ENCODE results near the gene ADARB1.

ADARB1 gene

DNA sequence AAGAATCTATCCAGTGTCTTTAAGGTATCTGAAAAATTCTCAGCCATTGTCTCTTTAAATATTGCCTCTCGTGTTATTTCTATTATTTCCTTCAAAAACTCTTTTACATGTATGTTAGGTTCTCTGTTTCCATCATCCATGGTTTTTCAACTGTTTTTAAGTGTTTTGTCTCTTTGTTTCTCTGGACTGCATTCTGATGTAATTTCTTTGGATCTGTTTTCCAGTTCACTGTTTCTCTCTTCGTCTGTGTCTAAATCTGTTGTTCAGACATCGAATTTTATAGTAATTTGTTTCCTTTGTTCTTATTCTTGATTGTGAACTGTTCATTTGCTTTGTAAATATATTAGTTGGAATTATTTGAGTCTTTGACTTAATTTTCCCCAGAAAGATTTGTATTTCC is 169.2 kb downstream of the ADARB1 start:
- no peak for DNase-seq

DNA sequence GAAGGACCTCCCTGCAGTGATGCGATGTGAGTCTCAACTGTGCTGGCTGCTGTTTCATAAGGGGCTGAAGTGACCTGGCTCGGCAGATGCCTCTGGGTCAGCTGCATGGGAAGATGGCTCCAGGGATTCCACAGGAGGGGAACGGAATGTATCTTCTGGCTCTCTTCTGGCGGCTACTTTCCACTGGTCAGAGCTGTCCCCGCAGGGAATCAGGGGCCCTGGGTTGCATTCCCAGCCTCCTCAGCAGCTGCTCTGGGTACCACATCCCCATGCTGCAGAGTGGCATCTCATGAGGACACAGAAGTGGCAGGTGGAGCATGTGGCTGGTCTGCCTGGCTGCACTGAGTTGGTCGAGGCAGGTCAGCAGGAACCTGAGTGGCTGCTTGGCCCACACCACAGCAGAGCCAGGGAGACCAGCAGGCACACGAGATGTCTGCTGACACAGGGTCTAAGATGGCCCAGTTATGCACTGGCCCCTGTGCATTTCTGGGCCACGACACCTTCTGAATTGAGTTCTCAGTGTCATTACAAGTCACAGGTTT is 170.5 kb downstream of the ADARB1 start:
- DNase-seq: no peak

DNA sequence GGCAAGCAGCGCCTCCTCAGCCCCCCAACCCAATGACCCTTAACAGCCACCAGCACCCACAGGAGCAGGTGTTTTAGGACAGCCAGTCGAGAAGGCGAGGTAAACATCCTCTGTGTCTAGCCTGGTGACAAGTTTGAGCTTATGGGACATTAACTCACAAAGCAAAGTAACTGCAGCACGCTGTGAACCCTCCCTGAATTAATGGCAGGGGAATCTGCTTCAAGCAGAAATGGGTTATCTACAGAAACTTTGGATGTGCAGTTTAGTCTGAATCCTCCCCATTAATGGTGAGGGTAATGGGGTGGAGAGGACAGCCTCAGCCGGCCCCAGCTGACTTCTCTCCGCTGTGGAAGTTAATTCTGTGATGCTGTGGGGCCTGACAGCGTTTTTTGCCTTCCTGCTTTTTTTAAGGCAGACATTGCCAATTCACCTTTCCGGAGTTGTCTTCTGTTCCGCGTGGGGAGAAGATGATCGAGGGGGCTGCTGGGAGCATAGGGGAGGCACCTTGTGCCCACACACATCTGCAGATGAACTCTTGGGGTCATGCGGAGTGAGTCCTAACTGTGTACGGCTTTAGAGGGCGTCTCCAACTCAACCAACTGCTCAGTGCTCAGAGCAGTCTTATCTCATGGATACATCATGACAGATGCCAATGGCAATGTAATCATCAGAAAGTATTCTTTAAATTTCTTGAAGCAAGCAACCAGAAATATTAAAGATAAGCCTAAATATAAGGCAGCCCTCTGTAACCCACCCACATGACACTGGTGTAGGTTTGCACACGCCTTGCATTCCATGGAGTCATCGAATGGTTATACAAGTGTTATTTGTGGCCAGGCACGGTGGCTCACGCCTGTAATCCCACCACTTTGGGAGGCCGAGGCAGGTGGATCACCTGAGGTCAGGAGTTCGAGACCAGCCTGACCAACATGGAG is 172.3 kb downstream of the ADARB1 start:
- no peak for DNase-seq

DNA sequence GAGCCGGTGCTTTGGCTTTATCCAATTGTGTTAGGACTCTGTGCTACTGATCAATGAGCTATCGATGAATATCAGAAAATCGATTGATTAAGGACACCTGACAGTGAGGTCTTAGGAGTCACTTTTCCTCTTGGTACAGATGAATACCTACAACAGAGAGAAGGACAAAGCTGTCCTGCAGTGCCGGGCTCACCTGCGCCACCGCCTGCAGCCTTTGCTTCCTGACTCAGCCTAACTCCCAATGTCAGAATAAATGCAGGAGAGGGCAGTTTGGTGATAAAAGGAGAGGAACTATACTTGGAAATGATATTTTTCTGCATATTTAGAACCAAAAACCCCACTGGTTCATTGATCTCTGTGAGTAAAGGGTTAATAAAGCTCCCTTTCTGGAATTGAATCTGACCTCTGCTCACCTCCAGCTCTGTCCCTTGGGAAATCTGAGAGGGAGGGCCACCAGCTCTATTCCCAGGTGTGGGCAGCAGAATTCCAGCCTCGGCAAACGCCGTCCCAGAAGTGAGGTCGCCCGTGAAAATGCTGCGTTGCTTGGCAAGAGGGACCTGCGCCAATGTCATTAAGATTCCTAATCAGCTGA is 174.0 kb downstream of the ADARB1 start:
- no peak for DNase-seq

DNA sequence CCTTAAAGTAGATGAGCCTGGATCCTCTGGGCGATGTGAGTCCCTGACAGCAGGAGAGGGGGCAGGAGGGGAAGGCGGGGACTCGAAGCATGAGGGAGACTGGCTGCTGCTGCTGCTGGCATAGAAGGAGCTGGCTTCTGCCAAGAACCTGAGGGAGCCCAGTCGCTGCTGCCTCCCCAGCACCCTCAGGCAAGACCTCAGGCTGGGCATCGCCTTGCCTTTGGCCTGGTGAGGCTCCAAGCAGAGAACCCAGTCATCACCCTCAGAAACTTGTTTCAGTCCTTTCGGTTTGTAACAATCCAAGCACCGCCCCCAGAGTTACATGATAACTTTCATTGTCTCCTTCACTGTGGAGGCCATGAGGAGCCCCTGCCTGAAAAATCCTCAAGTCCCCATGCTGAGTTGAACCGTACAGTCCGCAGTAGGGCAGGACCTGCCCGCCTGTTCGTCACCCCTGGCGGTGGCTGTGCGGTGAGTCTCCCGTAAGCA is 174.6 kb downstream of the ADARB1 start:
- no peak for DNase-seq

DNA sequence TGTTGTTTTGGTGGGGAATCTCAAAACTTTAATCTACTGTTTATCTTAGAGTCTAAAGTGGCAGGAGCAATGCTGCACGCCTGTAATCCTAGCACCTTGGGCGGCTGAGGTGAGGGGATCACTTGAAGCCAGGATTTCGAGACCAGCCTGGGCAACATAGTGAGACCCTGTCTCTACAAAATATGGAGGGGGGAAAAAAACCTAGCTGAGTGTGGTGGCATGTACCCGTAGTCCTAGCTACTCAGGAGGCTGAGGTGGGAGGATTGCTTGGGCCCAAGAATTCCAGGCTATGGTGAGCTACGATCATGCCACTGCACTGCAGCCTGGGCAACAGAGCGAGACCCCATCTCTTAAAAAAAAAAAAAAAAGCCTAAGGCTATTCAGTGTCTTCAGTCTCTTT is 175.2 kb downstream of the ADARB1 start:
- no peak for DNase-seq

DNA sequence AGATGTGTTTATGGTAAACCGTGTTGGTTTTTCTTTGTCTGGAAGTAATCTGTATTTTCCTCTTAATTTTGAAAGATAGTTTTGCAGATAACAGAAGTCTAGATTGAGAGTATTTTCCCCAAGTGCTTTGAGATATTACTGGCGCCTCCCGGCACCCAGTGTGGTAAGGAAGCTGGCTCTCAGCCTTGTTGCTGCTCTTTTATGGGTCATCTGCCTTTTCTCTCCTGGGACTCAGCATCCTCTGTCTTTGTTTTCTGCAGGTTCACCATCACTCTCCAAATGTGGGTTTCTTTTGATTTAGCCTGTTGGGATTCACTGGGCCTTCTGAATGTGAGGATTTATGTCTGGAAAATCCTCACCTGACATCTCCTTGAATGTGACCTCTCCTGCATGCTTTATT is 175.9 kb downstream of the ADARB1 start:
- no peak for DNase-seq

DNA sequence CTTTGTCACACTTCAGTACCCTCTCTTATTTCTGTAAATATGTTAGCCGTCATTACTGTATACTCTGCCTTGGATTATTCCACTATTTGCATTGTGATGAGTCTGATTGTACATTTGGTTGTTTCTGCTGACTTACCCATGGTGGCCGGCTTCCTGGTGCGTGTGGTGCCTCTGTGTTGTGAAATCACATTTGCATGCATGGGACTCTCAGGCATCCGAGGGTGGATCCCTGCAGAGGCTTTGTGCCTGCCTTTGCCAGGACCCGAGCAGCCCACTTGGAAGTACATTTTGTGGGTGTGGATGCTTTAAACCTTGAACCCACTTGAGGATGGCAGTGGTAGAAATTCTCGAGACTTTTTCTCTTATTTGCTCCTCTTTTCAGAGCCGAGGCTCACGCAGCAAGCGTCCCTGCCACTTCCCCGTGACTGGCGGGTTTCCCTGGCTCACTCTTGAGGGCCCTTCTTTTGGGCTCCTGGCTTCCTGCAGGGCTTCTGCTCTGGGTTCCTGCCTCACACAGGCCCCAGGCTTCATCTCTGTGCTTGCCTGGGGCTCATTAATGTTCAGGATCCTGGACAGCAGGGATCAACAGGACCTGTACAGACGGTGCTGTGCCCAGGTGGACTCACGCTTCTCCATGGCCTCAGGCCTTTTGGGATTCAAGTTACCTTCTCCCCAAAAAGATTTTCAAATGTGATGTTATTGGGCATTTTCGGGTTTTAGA is 176.7 kb downstream of the ADARB1 start:
- DNase-seq: no peak

DNA sequence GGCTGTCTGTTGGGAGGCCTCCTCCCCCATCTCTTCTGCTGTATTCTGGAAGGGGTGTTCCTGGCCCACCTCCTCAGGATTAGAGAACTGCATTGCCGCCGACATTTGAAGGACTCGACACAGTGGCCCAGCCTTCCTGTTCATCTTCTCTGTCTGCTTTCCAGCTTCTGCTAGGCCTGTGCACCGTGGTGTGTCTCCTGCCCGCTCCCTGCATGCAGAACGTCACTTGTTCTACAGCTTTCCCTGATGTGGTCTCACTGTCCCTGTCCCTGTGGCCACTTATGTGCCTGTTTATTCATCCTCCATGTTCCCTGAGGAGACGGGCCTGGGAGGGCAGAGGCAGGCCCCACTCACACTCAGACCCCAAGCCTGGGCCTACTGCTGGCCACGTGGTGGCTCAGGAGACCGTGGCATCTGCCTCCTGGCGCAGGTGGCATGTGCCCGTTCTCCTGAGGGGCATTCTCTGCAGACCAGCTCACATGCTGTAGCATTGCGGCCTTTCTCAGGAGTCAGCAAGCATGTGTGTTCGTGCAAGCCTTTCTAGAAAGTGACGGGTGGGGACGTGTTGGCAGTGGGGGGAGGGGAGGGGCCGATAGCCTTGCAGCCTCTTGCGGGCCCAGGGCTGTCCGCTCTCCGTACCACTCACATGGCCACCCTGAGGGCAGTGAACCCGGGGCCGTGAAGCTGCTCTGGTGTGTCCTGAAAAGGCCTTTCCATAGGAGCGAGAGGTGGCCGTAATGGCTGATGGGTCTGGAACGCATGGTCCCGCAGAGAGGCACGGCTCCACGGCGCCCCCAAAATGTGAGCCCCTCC is 177.5 kb downstream of the ADARB1 start:
- DNase-seq: no peak

DNA sequence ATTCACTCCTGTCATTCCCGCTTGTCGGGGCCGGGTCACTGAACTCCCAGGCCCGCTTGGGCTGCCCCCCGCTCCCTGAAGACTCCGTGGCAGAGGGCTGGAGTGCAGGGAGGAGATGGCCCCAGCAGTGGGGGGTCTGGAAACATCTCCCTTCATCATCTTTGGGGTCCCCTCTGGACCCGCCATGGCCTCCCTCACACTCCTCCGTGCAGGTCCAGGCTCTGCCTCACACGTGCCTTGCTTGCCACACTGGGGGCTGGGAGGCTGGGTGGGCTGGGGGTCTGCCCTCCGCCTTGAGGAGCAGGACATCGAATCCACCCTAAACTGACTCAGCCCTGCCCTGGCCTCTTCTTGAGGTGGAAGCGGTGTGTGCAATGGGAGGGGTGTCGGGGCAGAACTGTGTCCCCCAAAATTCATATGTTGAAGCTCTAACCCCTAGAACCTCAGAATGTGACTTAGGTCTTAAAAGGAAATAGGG is 178.1 kb downstream of the ADARB1 start:
- DNase-seq: no peak

DNA sequence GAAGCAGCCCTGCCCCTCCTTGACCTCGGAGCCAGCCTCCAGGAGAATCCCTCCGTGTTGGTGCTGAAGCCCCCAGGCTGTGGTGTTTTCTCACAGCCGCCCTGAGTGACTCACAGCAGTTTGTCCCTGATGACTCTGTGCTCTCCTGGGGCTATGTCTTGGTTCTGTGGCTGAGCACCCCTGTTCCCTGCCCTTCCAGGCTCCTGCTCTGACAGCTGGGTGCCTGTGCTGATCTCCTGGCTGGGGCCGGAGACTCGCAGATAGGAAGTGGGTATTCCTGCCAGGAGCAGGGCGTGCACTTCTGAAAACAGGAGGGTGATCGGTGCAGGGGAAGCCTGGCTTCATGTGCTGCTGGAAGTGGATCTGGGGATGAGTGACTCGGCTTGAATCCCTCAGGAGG is 178.8 kb downstream of the ADARB1 start:
- no peak for DNase-seq

DNA sequence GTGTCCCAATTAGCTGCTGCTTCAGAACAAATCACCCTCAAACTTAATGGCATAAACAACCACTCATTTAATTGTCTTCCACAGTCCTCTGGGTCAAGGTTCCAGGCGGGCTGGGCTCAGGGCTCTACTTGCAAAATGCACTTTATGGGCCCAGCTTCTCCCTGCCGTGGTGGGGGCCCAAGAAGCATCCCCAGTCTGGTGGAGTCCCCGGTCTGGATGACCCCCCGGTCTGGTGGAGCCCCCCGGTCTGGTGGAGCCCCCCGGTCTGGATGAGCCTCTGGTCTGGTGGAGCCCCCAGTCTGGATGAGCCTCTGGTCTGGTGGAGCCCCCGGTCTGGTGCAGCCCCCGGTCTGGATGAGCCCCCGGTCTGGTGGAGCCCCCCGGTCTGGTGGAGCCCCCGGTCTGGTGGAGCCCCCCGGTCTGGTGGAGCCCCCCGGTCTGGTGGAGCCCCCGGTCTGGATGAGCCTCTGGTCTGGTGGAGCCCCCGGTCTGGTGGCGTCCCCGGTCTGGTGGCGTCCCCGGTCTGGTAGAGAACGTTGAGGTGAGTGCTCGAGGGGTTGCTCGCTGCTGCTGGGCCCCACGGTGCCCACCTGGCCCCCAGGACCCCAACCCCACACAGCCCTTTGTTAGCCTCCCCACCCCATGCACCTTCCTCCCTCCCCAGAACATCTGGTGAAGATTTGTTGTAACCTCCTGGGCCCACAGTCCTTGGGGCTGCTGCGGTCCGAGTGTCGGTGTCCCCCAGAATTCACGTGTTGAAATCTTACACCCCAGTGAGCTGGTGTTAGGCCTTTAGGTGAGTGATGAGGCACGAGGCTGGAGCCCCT is 179.5 kb downstream of the ADARB1 start:
- no peak for DNase-seq

DNA sequence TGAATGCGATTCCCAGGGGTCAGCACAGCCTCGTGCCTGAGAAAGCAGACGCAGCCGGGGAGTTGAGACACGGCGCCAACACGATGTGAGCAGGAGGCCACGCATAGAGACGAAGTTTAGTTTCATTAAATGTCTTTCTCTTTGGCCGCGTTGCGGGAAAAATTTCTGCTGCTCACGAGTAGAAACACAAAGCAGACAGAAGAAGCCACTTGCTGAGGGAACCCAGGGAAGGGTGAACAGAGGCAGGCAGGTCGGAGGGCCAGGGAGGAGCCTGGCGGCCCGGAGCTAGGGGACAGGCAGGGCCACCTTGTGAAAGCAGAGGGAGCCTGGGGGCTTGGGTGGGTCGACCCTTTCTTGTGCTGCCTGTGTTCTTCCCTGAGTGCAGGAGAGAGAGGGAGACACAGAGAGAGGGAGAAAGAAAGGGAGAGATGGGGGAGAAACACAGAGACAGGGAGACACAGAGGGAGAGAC is 180.1 kb downstream of the ADARB1 start:
- DNase-seq: no peak

DNA sequence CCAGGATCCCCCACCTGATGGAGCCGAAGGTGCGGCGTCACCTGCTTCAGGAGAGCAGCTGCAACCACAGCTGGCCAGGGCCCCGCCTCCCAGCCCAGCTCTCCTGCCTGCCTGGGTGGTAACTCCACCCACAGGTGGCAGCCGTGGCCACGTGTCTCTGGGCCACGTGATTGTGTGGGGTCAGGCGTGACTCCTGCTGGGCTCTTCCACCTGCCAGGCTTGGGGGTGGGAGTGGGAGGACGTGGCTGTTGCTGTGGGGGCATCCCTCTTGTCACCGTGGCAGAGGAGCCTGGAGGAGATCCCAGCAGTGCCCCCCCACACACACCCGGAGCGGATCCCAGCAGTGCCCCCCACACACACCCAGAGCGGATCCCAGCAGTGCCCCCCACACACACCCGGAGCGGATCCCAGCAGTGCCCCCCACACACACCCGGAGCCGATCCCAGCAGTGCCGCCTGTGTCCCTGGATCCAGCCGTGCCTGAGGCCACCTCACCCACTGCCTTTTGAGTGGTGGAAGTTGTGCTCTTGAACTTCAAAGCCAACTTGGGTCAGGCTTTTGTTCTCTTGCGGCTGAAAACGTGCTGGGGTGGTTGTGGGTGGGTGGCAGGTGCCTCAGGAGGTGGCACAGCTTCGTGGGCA is 181.1 kb downstream of the ADARB1 start:
- peak; percentile 24 to 60 for DNase-seq

DNA sequence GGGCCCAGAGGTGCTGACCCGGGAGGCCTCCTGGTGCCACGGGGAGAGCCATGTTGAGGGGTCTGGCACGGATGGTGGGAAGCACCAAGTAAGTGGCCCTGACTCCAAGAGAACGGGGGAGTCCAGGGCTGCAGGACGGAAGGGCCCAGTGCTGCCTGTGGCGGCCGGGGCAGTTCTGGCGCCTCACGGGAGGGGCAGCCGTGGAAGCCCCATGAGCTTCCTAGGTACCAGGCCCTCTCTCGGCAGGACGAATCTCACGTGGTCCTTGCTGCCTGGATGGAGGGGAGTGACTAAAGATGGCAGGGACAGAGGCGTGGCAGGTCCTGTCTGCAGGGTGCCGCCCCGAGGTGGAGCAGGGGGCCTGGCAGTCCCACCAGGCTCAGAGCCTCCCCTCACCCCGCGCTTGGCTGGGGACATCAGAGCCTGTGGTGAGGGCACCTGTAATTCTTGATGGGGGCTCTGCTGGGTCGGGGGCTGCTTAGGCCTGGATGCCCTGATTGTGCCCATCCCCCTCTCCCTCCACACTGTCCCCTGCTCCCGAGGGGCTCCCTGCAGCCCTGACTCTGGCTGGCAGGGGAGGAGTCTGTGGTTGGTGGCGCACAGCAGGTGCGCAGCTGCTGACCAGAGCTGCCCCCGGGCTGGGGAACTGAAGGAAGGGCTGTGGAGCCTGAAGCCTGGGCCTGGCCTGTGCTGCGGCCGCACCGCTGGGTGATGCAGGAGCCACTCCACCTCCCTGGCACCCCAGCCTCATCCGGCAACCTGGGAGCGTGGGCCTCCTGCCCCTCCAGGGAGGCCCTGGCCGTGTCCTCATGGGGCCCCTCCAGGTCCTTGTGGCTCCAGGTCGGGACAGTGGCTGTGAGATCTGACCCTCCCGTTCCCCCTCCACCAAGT is 181.9 kb downstream of the ADARB1 start:
- DNase-seq: no peak

DNA sequence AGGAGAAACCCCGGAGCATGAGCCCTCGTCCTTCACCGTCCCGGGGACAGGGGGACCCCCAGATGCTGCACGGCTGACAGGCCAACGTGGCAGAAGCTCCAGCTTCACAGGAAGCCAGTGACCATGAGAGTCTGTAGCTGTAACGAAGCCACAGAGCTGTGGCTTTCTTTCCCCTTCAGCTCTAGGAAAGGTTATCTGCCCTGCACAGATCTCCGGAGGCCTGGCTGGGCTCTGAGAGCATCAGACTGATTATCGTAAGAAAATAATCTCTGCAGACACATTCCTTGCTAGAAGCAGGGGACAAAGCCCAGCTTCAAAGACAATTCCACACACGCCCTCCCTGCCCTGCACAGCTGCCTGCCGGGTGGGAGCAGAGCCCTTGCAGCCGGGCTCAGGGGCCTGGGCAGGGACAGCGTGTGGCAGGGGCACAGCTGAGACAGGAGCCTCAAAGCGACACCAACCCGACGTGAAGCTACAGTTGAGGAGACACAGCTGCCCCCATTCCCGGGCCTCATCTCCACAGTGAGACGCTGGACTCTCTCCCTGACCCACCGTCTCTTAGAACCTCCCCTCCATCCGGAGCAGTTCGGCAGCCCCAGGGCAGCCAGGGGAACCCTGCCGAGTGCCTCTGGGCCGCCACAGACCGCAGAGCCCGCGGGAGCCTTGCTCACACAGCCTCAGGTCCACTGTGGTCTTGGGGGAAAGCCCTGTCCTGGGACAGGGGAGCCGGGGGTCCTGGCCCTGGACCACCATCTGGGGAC is 182.7 kb downstream of the ADARB1 start:
- peak in 1 of 2 donors; percentile 17 for DNase-seq

DNA sequence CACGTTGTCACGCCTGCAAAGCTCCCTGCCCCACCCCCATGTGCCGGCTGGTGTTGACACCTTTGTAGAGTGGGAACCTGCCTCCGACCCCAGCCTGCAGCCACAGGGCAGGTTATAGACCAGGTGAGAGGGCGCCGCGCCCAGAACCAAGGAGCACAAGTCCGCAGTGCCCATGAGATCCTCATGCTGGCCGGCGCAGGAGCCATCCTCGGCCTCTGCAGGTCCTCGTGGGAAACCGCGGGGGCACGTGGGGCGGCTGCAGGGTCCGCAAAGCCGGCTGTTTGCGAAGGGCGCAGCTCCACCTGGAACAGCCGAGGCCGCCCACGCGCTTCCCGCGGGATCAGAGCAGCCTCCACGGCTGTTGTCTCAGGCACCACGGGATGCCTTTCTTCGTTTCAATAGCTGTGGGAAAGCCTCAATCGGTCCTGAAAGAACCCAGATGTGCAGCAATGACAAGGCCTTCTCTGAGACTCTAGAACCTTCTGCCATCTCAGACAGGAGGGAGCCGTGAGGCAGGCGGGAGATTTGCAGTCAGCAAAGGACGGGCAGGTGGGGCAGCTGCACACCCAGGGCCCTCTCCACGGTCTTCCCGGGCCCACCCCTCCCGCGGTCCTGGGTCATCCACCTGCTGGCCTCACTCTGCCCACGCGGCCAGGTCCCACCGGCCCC is 183.4 kb downstream of the ADARB1 start:
- DNase-seq: no peak

DNA sequence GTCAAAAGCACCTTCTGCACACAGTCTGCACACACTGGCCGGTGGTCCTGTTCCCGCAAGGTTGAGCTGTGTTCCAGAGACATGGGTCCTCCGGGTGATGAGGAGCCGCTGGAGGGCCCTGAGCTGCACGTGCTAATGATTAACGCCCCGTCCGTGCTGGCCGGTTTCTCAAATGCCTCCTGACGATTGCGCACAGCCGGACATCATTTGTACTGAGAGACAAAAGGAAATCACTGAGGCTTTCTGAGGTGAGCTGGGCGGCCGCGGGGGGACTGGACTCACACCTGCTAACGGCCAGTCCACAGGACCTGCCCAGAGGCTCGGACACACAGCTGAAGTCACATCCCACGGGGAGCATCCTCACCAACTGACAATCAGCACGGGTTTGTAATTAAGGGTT is 184.1 kb downstream of the ADARB1 start:
- DNase-seq: no peak
